HL-60 (cell line): ENCODE data around the gene WDR31.

Source experiments
- GABPA ChIP-seq: IDR thresholded peaks from 2 replicates; pipeline ENCODE4 v1.6.1; 2012; ENCODE audit warnings: low read depth
- POLR2AphosphoS5 ChIP-seq: IDR thresholded peaks from 2 replicates; pipeline ENCODE4 v1.6.1; 2012; ENCODE audit warnings: low read depth
- SPI1 ChIP-seq: IDR thresholded peaks from 2 replicates; pipeline ENCODE4 v1.6.1; 2012; ENCODE audit warnings: low read depth, mild to moderate bottlenecking, borderline replicate concordance
- TF ChIP-seq, protein P1 (sequence below): IDR thresholded peaks from one replicate; pipeline ENCODE4 v1.5.1; 2011; ENCODE audit warnings: low read length, control low read depth, inconsistent platforms; ENCODE audit not compliant: insufficient read depth
- TF ChIP-seq, protein P2 (sequence below): IDR thresholded peaks from 2 replicates; pipeline ENCODE4 v1.6.1; 2012; ENCODE audit warnings: low read depth; ENCODE audit not compliant: insufficient replicate concordance

DNA sequence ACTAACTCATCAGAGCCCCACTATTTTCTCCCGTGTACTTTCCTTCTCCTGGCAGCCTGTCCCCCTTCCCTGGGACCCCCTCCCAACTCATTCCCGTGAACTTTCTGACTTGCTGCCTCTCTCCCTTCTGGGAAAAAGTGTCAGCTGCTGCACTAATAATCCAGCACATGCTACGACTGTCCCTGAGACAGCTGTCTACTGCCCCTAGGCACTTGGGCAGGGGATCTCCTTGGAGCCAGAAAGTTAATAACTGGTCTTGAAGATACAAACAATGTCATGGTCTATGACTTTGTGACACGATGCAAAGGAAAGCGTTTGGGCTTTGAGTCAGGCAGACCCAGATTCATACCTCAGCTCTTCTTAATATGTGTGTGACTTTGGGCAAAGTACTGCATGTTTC lies 26.8 kb downstream of the WDR31 start:
- no peak for TF ChIP-seq POLR2AphosphoS5
- TF ChIP-seq, protein P1, sequence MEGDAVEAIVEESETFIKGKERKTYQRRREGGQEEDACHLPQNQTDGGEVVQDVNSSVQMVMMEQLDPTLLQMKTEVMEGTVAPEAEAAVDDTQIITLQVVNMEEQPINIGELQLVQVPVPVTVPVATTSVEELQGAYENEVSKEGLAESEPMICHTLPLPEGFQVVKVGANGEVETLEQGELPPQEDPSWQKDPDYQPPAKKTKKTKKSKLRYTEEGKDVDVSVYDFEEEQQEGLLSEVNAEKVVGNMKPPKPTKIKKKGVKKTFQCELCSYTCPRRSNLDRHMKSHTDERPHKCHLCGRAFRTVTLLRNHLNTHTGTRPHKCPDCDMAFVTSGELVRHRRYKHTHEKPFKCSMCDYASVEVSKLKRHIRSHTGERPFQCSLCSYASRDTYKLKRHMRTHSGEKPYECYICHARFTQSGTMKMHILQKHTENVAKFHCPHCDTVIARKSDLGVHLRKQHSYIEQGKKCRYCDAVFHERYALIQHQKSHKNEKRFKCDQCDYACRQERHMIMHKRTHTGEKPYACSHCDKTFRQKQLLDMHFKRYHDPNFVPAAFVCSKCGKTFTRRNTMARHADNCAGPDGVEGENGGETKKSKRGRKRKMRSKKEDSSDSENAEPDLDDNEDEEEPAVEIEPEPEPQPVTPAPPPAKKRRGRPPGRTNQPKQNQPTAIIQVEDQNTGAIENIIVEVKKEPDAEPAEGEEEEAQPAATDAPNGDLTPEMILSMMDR = no peak
- TF ChIP-seq GABPA = no peak
- TF ChIP-seq, protein P2, sequence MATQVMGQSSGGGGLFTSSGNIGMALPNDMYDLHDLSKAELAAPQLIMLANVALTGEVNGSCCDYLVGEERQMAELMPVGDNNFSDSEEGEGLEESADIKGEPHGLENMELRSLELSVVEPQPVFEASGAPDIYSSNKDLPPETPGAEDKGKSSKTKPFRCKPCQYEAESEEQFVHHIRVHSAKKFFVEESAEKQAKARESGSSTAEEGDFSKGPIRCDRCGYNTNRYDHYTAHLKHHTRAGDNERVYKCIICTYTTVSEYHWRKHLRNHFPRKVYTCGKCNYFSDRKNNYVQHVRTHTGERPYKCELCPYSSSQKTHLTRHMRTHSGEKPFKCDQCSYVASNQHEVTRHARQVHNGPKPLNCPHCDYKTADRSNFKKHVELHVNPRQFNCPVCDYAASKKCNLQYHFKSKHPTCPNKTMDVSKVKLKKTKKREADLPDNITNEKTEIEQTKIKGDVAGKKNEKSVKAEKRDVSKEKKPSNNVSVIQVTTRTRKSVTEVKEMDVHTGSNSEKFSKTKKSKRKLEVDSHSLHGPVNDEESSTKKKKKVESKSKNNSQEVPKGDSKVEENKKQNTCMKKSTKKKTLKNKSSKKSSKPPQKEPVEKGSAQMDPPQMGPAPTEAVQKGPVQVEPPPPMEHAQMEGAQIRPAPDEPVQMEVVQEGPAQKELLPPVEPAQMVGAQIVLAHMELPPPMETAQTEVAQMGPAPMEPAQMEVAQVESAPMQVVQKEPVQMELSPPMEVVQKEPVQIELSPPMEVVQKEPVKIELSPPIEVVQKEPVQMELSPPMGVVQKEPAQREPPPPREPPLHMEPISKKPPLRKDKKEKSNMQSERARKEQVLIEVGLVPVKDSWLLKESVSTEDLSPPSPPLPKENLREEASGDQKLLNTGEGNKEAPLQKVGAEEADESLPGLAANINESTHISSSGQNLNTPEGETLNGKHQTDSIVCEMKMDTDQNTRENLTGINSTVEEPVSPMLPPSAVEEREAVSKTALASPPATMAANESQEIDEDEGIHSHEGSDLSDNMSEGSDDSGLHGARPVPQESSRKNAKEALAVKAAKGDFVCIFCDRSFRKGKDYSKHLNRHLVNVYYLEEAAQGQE = no peak
- no peak for TF ChIP-seq SPI1
